ENCODE results near the gene NUP188. TPM values are rescaled to one million over a fixed set of nuclear protein-coding genes. Genes with fewer than 3 reads are reported as not detected.
A peak's percentile ranks its signal among the peaks of the same experiment; 100 is the strongest.
"Not testable (repeated sequence)": the region's sequence is repeated elsewhere in the genome, so short reads cannot be mapped to it uniquely, and the experiment has no call there.

The NUP188 gene
- total RNA-seq, 1 experiment from 2014 or later = 52.0 TPM

GRCh38 chr9:128946571-128947276, 775 bp upstream of the NUP188 start:
- H2AFZ ChIP-seq (ENCODE audit: low read length) = peak overlapping the region; percentile 84
- H3K4me2 ChIP-seq (ENCODE audit: low read length) = peak overlapping the region; percentile 85
- H3K79me2 ChIP-seq (ENCODE audit: low read length) = peaks cover 25% of the 10 kb centered on the region
- no peaks in the 10 kb centered on the region for H3K9me3 ChIP-seq (ENCODE audit: low read length)
- H3F3A ChIP-seq (ENCODE audit: low read length, unreplicated experiment) = no peaks in the 10 kb centered on the region
- no peaks in the 10 kb centered on the region for H3K36me3 ChIP-seq (ENCODE audit: low read depth, low read length)
- TF ChIP-seq EZH2 (IDR thresholded peaks at IDR 0.05; ENCODE audit: low read length, unreplicated experiment) = no peak
- TF ChIP-seq, protein P1, sequence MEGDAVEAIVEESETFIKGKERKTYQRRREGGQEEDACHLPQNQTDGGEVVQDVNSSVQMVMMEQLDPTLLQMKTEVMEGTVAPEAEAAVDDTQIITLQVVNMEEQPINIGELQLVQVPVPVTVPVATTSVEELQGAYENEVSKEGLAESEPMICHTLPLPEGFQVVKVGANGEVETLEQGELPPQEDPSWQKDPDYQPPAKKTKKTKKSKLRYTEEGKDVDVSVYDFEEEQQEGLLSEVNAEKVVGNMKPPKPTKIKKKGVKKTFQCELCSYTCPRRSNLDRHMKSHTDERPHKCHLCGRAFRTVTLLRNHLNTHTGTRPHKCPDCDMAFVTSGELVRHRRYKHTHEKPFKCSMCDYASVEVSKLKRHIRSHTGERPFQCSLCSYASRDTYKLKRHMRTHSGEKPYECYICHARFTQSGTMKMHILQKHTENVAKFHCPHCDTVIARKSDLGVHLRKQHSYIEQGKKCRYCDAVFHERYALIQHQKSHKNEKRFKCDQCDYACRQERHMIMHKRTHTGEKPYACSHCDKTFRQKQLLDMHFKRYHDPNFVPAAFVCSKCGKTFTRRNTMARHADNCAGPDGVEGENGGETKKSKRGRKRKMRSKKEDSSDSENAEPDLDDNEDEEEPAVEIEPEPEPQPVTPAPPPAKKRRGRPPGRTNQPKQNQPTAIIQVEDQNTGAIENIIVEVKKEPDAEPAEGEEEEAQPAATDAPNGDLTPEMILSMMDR (conservative IDR thresholded peaks at IDR 0.05; ENCODE audit: low read depth, low read length) = no peak
- no peak for TF ChIP-seq EZH2phosphoT487 (IDR thresholded peaks at IDR 0.05; ENCODE audit: borderline replicate concordance, low read length)
- no peaks in the 10 kb centered on the region for H4K20me1 ChIP-seq (ENCODE audit: low read length)
- DNase-seq (peak; percentile 2), ATAC-seq (peak; percentile 45)
- peak overlapping the region; percentile 20; the same call in 1 of the 2 replicates for H3K27ac ChIP-seq (ENCODE audit: low read length)
- no peaks in the 10 kb centered on the region for H3K9me2 ChIP-seq (replicated peaks; ENCODE audit: low read length)
- peak overlapping the region; percentile 93 for H3K9ac ChIP-seq (ENCODE audit: low read length)
- POLR2A ChIA-PET (ENCODE audit: unreplicated experiment) = no interaction called here
- intact Hi-C loops (cut with micrococcal nuclease) = no loop called here
- peaks cover 10% of the 10 kb centered on the region; the same call in 1 of the 2 replicates for H3K4me1 ChIP-seq (ENCODE audit: insufficient read depth, low read length)
- CTCF ChIA-PET = interaction anchor here (0.5 kb wide), 1 partner anchor 16 kb away, joined by 3 read pairs; no protein-coding TSS in a partner anchor
- peak overlapping the region; percentile 83 for H3K4me3 ChIP-seq (ENCODE audit: low read length)
- no peaks in the 10 kb centered on the region for H3K27me3 ChIP-seq (ENCODE audit: low read length)
- TSS peak; percentile 76 for BruUV-seq (replicated peaks)

GRCh38 chr9:128947277-128947526, 297 bp upstream of the NUP188 start:
- ATAC-seq (no peak; the same call in 1 of the 2 replicates), DNase-seq (no peak)
- Histone ChIP-seq H3K4me3 (ENCODE audit: low read length) (peak overlapping the region; percentile 83), H2AFZ (ENCODE audit: low read length) (peak overlapping the region; percentile 84), H4K20me1 (ENCODE audit: low read length) (no peaks in the 10 kb centered on the region), H3K36me3 (ENCODE audit: low read depth, low read length) (no peaks in the 10 kb centered on the region), H3K4me1 (ENCODE audit: insufficient read depth, low read length) (peaks cover 10% of the 10 kb centered on the region; the same call in 1 of the 2 replicates), H3K9me3 (ENCODE audit: low read length) (no peaks in the 10 kb centered on the region), H3F3A (ENCODE audit: low read length, unreplicated experiment) (no peaks in the 10 kb centered on the region), H3K27me3 (ENCODE audit: low read length) (no peaks in the 10 kb centered on the region), H3K9me2 (replicated peaks; ENCODE audit: low read length) (no peaks in the 10 kb centered on the region), H3K79me2 (ENCODE audit: low read length) (peaks cover 25% of the 10 kb centered on the region), H3K9ac (ENCODE audit: low read length) (peak overlapping the region; percentile 93), H3K27ac (ENCODE audit: low read length) (peak overlapping the region; percentile 20; the same call in 1 of the 2 replicates), H3K4me2 (ENCODE audit: low read length) (peak overlapping the region; percentile 85)
- no TSS peak for BruUV-seq (replicated peaks)
- TF ChIP-seq, protein P1 (conservative IDR thresholded peaks at IDR 0.05; ENCODE audit: low read depth, low read length) = no peak
- TF ChIP-seq EZH2 (IDR thresholded peaks at IDR 0.05; ENCODE audit: low read length, unreplicated experiment) = no peak
- TF ChIP-seq EZH2phosphoT487 (IDR thresholded peaks at IDR 0.05; ENCODE audit: borderline replicate concordance, low read length) = no peak
- POLR2A ChIA-PET (ENCODE audit: unreplicated experiment) = no interaction called here
- intact Hi-C loops (cut with micrococcal nuclease) = no loop called here
- CTCF ChIA-PET = no interaction called here

- H3K4me2 ChIP-seq (ENCODE audit: low read length); H4K20me1 ChIP-seq (ENCODE audit: low read length); H3K27ac ChIP-seq (ENCODE audit: low read length); H3K9me3 ChIP-seq (ENCODE audit: low read length); H2AFZ ChIP-seq (ENCODE audit: low read length); H3K27me3 ChIP-seq (ENCODE audit: low read length); H3K9ac ChIP-seq (ENCODE audit: low read length); H3F3A ChIP-seq (ENCODE audit: low read length, unreplicated experiment); intact Hi-C loops (cut with micrococcal nuclease); H3K4me1 ChIP-seq (ENCODE audit: insufficient read depth, low read length); H3K79me2 ChIP-seq (ENCODE audit: low read length); BruUV-seq (replicated peaks); ATAC-seq; H3K9me2 ChIP-seq (replicated peaks; ENCODE audit: low read length); H3K4me3 ChIP-seq (ENCODE audit: low read length); POLR2A ChIA-PET (ENCODE audit: unreplicated experiment); DNase-seq: not testable (repeated sequence)
- CTCF ChIA-PET = interaction anchor here (0.7 kb wide), 1 partner anchor 40 kb away, joined by 3 read pairs; no protein-coding TSS in a partner anchor
- peaks cover 16% of the 10 kb centered on the region; the same call in 1 of the 2 replicates for H3K36me3 ChIP-seq (ENCODE audit: low read depth, low read length)
Measured at GRCh38 chr9:128961403-128961802, 13.9 kb downstream of the NUP188 start.
